Neural progenitor cell (in vitro differentiated cells): ENCODE data around the gene GNAT1. TPM values are rescaled to one million over a fixed set of nuclear protein-coding genes. Genes with fewer than 3 reads are reported as not detected.

Experiments
- DNase-seq: peaks from one replicate; pipeline ENCODE4 v3.0.0-alpha.2; 2016; ENCODE audit warnings: low spot score
- H2AFZ ChIP-seq: fragments of 200-600 bp; sonication (generic); replicated peaks from 2 replicates; pipeline ENCODE4 v1.6.1; 2016; ENCODE audit warnings: antibody characterized with exemption
- H3F3A ChIP-seq: fragments of 200-600 bp; sonication (generic); 2 replicates; pipeline ENCODE4 v1.6.1; 2016; ENCODE audit warnings: antibody characterized with exemption, low read depth
- H3K27ac ChIP-seq: fragments of 200-600 bp; sonication (generic); 2 replicates; pipeline ENCODE4 v1.5.1; 2016; ENCODE audit warnings: mild to moderate bottlenecking
- H3K27me3 ChIP-seq: fragments of 200-600 bp; sonication (generic); 2 replicates; pipeline ENCODE4 v1.6.1; 2016; ENCODE audit warnings: mild to moderate bottlenecking, moderate library complexity
- H3K36me3 ChIP-seq: fragments of 200-600 bp; sonication (generic); 2 replicates; pipeline ENCODE4 v1.5.1; 2016
- H3K4me1 ChIP-seq: fragments of 200-600 bp; sonication (generic); 2 replicates; pipeline ENCODE4 v1.6.1; 2016; ENCODE audit warnings: mixed run types
- H3K4me2 ChIP-seq: fragments of 200-600 bp; sonication (generic); 2 replicates; pipeline ENCODE4 v1.6.1; 2016
- H3K4me3 ChIP-seq: fragments of 200-600 bp; sonication (generic); 2 replicates; pipeline ENCODE4 v1.5.1; 2016
- H3K79me2 ChIP-seq: fragments of 200-600 bp; sonication (generic); 2 replicates; pipeline ENCODE4 v1.6.1; 2016; ENCODE audit warnings: low read depth
- H3K9ac ChIP-seq: fragments of 200-600 bp; sonication (generic); 2 replicates; pipeline ENCODE4 v1.6.1; 2016
- H3K9me3 ChIP-seq: fragments of 200-600 bp; sonication (generic); 2 replicates; pipeline ENCODE4 v1.5.1; 2016; ENCODE audit warnings: low read depth
- H4K20me1 ChIP-seq: fragments of 200-600 bp; sonication (generic); 2 replicates; pipeline ENCODE4 v1.6.1; 2016; ENCODE audit warnings: low read depth
- H3K27ac Mint-ChIP-seq: 3 replicates; pipeline ENCODE4 v1.8.0; 2021; ENCODE audit warnings: mixed read lengths
- H3K27me3 Mint-ChIP-seq: 2 replicates; pipeline ENCODE4 v1.8.0; 2022; ENCODE audit warnings: low read depth, mild to moderate bottlenecking, inconsistent platforms, moderate library complexity, mixed read lengths; ENCODE audit not compliant: insufficient read depth
- H3K36me3 Mint-ChIP-seq: 3 replicates; pipeline ENCODE4 v1.8.0; 2021; ENCODE audit warnings: mixed read lengths
- H3K4me1 Mint-ChIP-seq: 3 replicates; pipeline ENCODE4 v1.8.0; 2021; ENCODE audit warnings: mixed read lengths
- H3K4me3 Mint-ChIP-seq: 3 replicates; pipeline ENCODE4 v1.8.0; 2021; ENCODE audit warnings: mild to moderate bottlenecking, moderate library complexity, mixed read lengths
- H3K9me3 Mint-ChIP-seq: 3 replicates; pipeline ENCODE4 v1.8.0; 2020; ENCODE audit warnings: mixed read lengths
- CTCF ChIP-seq: fragments of 200-600 bp; sonication (generic); IDR thresholded peaks from 2 replicates; pipeline ENCODE4 v1.5.1; 2017; ENCODE audit warnings: antibody characterized with exemption, mild to moderate bottlenecking
- EZH2 ChIP-seq: fragments of 200-600 bp; sonication (generic); IDR thresholded peaks from 2 replicates; pipeline ENCODE4 v1.6.1; 2017; ENCODE audit warnings: antibody characterized with exemption, mild to moderate bottlenecking, moderate library complexity
- EZH2phosphoT487 ChIP-seq: fragments of 200-600 bp; sonication (generic); IDR thresholded peaks from 2 replicates; pipeline ENCODE4 v1.6.1; 2017; ENCODE audit warnings: antibody characterized with exemption
- total RNA-seq: library from RNA; depleted of rRNA; stranded (reverse); fragments of >200 nt; gene quantifications from 2 replicates; pipeline ENCODE4 v1.2.3, GENCODE V29; 2015; ENCODE audit warnings: low replicate concordance

GNAT1 gene
- total RNA-seq, 1 donor from 2014 or later = not detected

GRCh38 chr3:50204804-50205412 is 13.5 kb downstream of the GNAT1 start, which contains the start of gene SLC38A3:
SLC38A3 (plus strand) TSS chr3:50205271; CDS start chr3:50214200, 8,929 bp downstream.
- H3K9me3 ChIP-seq = no peaks in the 10 kb centered on the region
- peaks cover 10% of the 10 kb centered on the region for H3F3A ChIP-seq
- peaks cover 25% of the 10 kb centered on the region for H3K4me1 Mint-ChIP-seq
- no peak within 1 kb of the TSS for H3K27ac Mint-ChIP-seq
- TF ChIP-seq CTCF (no peak), EZH2phosphoT487 (no peak), EZH2 (no peak)
- peak within 1 kb of the TSS; percentile 17 for H3K9ac ChIP-seq
- no peaks in the 10 kb centered on the region for H3K9me3 Mint-ChIP-seq
- H3K4me3 ChIP-seq = peak within 1 kb of the TSS; percentile 62
- H3K27me3 Mint-ChIP-seq = peaks cover 30% of the 10 kb centered on the region
- no peaks in the 10 kb centered on the region for H4K20me1 ChIP-seq
- H3K79me2 ChIP-seq = no peaks in the 10 kb centered on the region
- no peaks in the 10 kb centered on the region for H3K36me3 Mint-ChIP-seq
- H3K27me3 ChIP-seq = peaks cover 41% of the 10 kb centered on the region
- no peak within 1 kb of the TSS for H3K27ac ChIP-seq
- peak; percentile 91 for DNase-seq
- H3K36me3 ChIP-seq = no peaks in the 10 kb centered on the region
- peak within 1 kb of the TSS; percentile 78 for H3K4me3 Mint-ChIP-seq
- peak within 1 kb of the TSS; percentile 93 for H2AFZ ChIP-seq
- peaks cover 12% of the 10 kb centered on the region for H3K4me1 ChIP-seq
- peak within 1 kb of the TSS; percentile 96 for H3K4me2 ChIP-seq

- peak overlapping the region; percentile 96 for H3K4me2 ChIP-seq
Measured at GRCh38 chr3:50205413-50206276, 14.2 kb downstream of the GNAT1 start.

GRCh38 chr3:50207359-50208042 is 16.1 kb downstream of the GNAT1 start:
- H3K4me1 ChIP-seq = peaks cover 7% of the 10 kb centered on the region
- no peak overlapping the region for H3K27ac Mint-ChIP-seq
- no peaks in the 10 kb centered on the region for H3K9me3 Mint-ChIP-seq
- H3K4me3 Mint-ChIP-seq = no peak overlapping the region
- no peaks in the 10 kb centered on the region for H3K36me3 ChIP-seq
- no peaks in the 10 kb centered on the region for H3K9me3 ChIP-seq
- H3K27me3 Mint-ChIP-seq = peaks cover 29% of the 10 kb centered on the region
- no peaks in the 10 kb centered on the region for H3K79me2 ChIP-seq
- H3K4me1 Mint-ChIP-seq = peaks cover 26% of the 10 kb centered on the region
- DNase-seq = no peak
- H3K9ac ChIP-seq = no peak overlapping the region
- no peak overlapping the region for H3K4me3 ChIP-seq
- no peaks in the 10 kb centered on the region for H4K20me1 ChIP-seq
- no peak for TF ChIP-seq EZH2phosphoT487
- TF ChIP-seq CTCF = no peak
- no peak for TF ChIP-seq EZH2
- no peak overlapping the region for H2AFZ ChIP-seq
- peaks cover 10% of the 10 kb centered on the region for H3F3A ChIP-seq
- H3K27ac ChIP-seq = no peak overlapping the region
- H3K36me3 Mint-ChIP-seq = no peaks in the 10 kb centered on the region
- H3K27me3 ChIP-seq = peaks cover 41% of the 10 kb centered on the region
- no peak overlapping the region for H3K4me2 ChIP-seq

More at GRCh38 chr3:50205413-50206276, 14.2 kb downstream of the GNAT1 start:
- Mint-ChIP-seq H3K4me1 (peaks cover 25% of the 10 kb centered on the region), H3K9me3 (no peaks in the 10 kb centered on the region), H3K4me3 (peak overlapping the region; percentile 78), H3K36me3 (no peaks in the 10 kb centered on the region), H3K27ac (no peak overlapping the region), H3K27me3 (peaks cover 30% of the 10 kb centered on the region)
- peak overlapping the region; percentile 17 for H3K9ac ChIP-seq
- no peaks in the 10 kb centered on the region for H4K20me1 ChIP-seq
- peak; percentile 80 for DNase-seq
- H2AFZ ChIP-seq = peak overlapping the region; percentile 93
- H3K36me3 ChIP-seq = no peaks in the 10 kb centered on the region
- H3K79me2 ChIP-seq = no peaks in the 10 kb centered on the region
- H3K4me1 ChIP-seq = peaks cover 12% of the 10 kb centered on the region
- H3K27ac ChIP-seq = no peak overlapping the region
- TF ChIP-seq EZH2 = peak; percentile 71
- peak; percentile 44 for TF ChIP-seq EZH2phosphoT487
- no peak for TF ChIP-seq CTCF
- no peaks in the 10 kb centered on the region for H3K9me3 ChIP-seq
- H3K27me3 ChIP-seq = peaks cover 41% of the 10 kb centered on the region
- H3F3A ChIP-seq = peaks cover 10% of the 10 kb centered on the region
- peak overlapping the region; percentile 62 for H3K4me3 ChIP-seq
